HCT116 (cell line): ENCODE data around the gene CCDC9B. TPM values are rescaled to one million over a fixed set of nuclear protein-coding genes. Genes with fewer than 3 reads are reported as not detected.

Experiments
- ATAC-seq: fragments of 200-7000 bp; cut with Tn5 transposase; 2 replicates; pipeline ENCODE4 v1.9.1; 2020; ENCODE audit warnings: mild to moderate bottlenecking, moderate library complexity
- BruUV-seq: library from RNA; stranded (reverse); fragments of 400-500 nt; replicated peaks from 2 replicates; lab custom pipeline; 2021; lab: Mats Ljungman, UMichigan
- CTCF ChIA-PET: fragments of 300-600 bp; sonication (Branson Sonifier 250); formaldehyde crosslinking; loops from one replicate; lab custom pipeline; 2021; ENCODE audit warnings: antibody characterized with exemption; lab: Charles Lee
- POLR2A ChIA-PET: fragments of 300-600, 350-600 bp; sonication (Branson Sonifier 250); formaldehyde crosslinking; loops from one replicate; lab custom pipeline; 2021; ENCODE audit warnings: antibody characterized with exemption; lab: Charles Lee
- RAD21 ChIA-PET, 2 experiments: fragments of 300-600 bp; sonication (Branson Sonifier 250); formaldehyde crosslinking; loops; one replicate each; lab custom pipeline; 2023; ENCODE audit warnings: low total read pairs in 2 of 2; ENCODE audit not compliant: uncharacterized antibody in 2 of 2, unreplicated experiment in 2 of 2, low non-redundant PET in 1 of 2; lab: Charles Lee
- DNase-seq: peaks from one replicate; pipeline ENCODE4 v3.0.0-alpha.2; 2010; ENCODE audit warnings: low read depth, low spot score
- H2AFZ ChIP-seq: fragments of 200-600 bp; shearing (Covaris generic), sonication (generic); 2 replicates; pipeline ENCODE4 v1.6.1; 2017; ENCODE audit warnings: low read depth, mixed run types, mixed read lengths, antibody characterized with exemption, low read length; ENCODE audit not compliant: poor library complexity, severe bottlenecking
- H3K27ac ChIP-seq: 2 replicates; pipeline ENCODE4 v1.5.1; 2012; ENCODE audit warnings: low read depth, low read length
- H3K27me3 ChIP-seq: fragments of 200-600 bp; sonication (generic); 2 replicates; pipeline ENCODE4 v1.6.1; 2016; ENCODE audit warnings: mixed run types, low read length, mixed read lengths; ENCODE audit not compliant: insufficient read depth
- H3K36me3 ChIP-seq, 2 experiments: fragments of 200-500 bp in 1 of 2; fragments of 200-600 bp in 1 of 2; sonication (Bioruptor generic) in 1 of 2; sonication (generic) in 1 of 2; 2 replicates each; pipeline versions ENCODE4 v1.5.1 to v1.6.1; 2014 to 2016; ENCODE audit warnings: low read length in 2 of 2, inconsistent platforms in 1 of 2, mixed read lengths in 1 of 2, mixed run types in 1 of 2; ENCODE audit not compliant: insufficient read depth in 2 of 2, control insufficient read depth in 1 of 2
- H3K4me1 ChIP-seq, 2 experiments: fragments of 200-600 bp in 1 of 2; sonication (generic) in 1 of 2; 2 replicates each; pipeline versions ENCODE4 v1.5.1 to v1.6.1; 2012 to 2017; ENCODE audit warnings: low read length in 2 of 2, inconsistent platforms in 1 of 2, mild to moderate bottlenecking in 1 of 2, mixed read lengths in 1 of 2, mixed run types in 1 of 2, moderate library complexity in 1 of 2; ENCODE audit not compliant: insufficient read depth in 2 of 2, control insufficient read depth in 1 of 2
- H3K4me2 ChIP-seq: fragments of 200-600 bp; sonication (generic); 2 replicates; pipeline ENCODE4 v1.6.1; 2017; ENCODE audit warnings: mixed run types, low read length, mixed read lengths
- H3K4me3 ChIP-seq, 2 experiments: fragments of 200-600 bp in 1 of 2; sonication (generic) in 1 of 2; replicated peaks in 1 of 2; 2 replicates each; pipeline ENCODE4 v1.5.1; 2011 to 2016; ENCODE audit warnings: low read length in 2 of 2, control low read depth in 1 of 2, low read depth in 1 of 2, mild to moderate bottlenecking in 1 of 2, mixed read lengths in 1 of 2, mixed run types in 1 of 2
- H3K79me2 ChIP-seq: fragments of 200-600 bp; sonication (generic); 2 replicates; pipeline ENCODE4 v1.6.1; 2017; ENCODE audit warnings: mild to moderate bottlenecking, mixed run types, low read length, moderate library complexity, mixed read lengths; ENCODE audit not compliant: insufficient read depth
- H3K9ac ChIP-seq: fragments of 200-600 bp; sonication (generic); 2 replicates; pipeline ENCODE4 v1.6.1; 2016; ENCODE audit warnings: low read length, mixed read lengths
- H3K9me2 ChIP-seq: fragments of 200-600 bp; sonication (generic), shearing (Covaris generic); 2 replicates; pipeline ENCODE4 v1.6.1; 2017; ENCODE audit warnings: mixed run types, mild to moderate bottlenecking, moderate library complexity; ENCODE audit not compliant: insufficient read depth
- H3K9me3 ChIP-seq, 2 experiments: fragments of 200-500 bp in 1 of 2; fragments of 200-600 bp in 1 of 2; sonication (Bioruptor generic) in 1 of 2; sonication (generic) in 1 of 2; 2 replicates each; pipeline ENCODE4 v1.6.1; 2014 to 2017; ENCODE audit warnings: low read length in 2 of 2, mixed read lengths in 2 of 2, inconsistent platforms in 1 of 2, low read depth in 1 of 2, mild to moderate bottlenecking in 1 of 2, mixed run types in 1 of 2, moderate library complexity in 1 of 2; ENCODE audit not compliant: control insufficient read depth in 1 of 2, insufficient read depth in 1 of 2
- H4K20me1 ChIP-seq: fragments of 200-600 bp; sonication (generic), shearing (Covaris generic); 2 replicates; pipeline ENCODE4 v1.6.1; 2017; ENCODE audit warnings: mixed run types, mild to moderate bottlenecking, moderate library complexity; ENCODE audit not compliant: insufficient read depth
- CEBPB ChIP-seq: IDR thresholded peaks from 2 replicates; pipeline ENCODE4 v1.6.1; 2012; ENCODE audit warnings: low read depth
- ELF1 ChIP-seq: IDR thresholded peaks from 2 replicates; pipeline ENCODE4 v1.6.1; 2012; ENCODE audit warnings: low read depth, borderline replicate concordance
- EZH2 ChIP-seq: fragments of 200-600 bp; sonication (generic); IDR thresholded peaks from 2 replicates; pipeline ENCODE4 v1.6.1; 2017; ENCODE audit warnings: antibody characterized with exemption, mixed run types
- FOSL1 ChIP-seq: IDR thresholded peaks from 2 replicates; pipeline ENCODE4 v1.6.1; 2012; ENCODE audit warnings: low read depth
- POLR2A ChIP-seq: IDR thresholded peaks from 2 replicates; pipeline ENCODE4 v1.7.0; 2011; ENCODE audit warnings: borderline replicate concordance; ENCODE audit not compliant: insufficient read depth, insufficient read length; ENCODE audit errors: extremely low read depth
- RAD21 ChIP-seq: IDR thresholded peaks from 2 replicates; pipeline ENCODE4 v1.6.1; 2012; ENCODE audit warnings: low read depth, mild to moderate bottlenecking
- SIN3A ChIP-seq: IDR thresholded peaks from 2 replicates; pipeline ENCODE4 v1.6.1; 2012; ENCODE audit warnings: low read depth
- SP1 ChIP-seq: IDR thresholded peaks from 2 replicates; pipeline ENCODE4 v1.6.1; 2012; ENCODE audit warnings: low read depth
- SRF ChIP-seq: IDR thresholded peaks from 2 replicates; pipeline ENCODE4 v1.6.1; 2012; ENCODE audit warnings: low read depth
- YY1 ChIP-seq: IDR thresholded peaks from 2 replicates; pipeline ENCODE4 v1.6.1; 2011; ENCODE audit warnings: low read length, low read depth, moderate library complexity, mild to moderate bottlenecking; ENCODE audit not compliant: insufficient replicate concordance; ENCODE audit errors: extremely low read depth
- ZFX ChIP-seq: fragments of 450-650 bp; IDR thresholded peaks from 2 replicates; pipeline ENCODE4 v1.6.1; 2017
- ZNF274 ChIP-seq: fragments of 200-500 bp; sonication (Bioruptor generic); IDR thresholded peaks from 2 replicates; pipeline ENCODE4 v1.6.1; 2014; ENCODE audit warnings: mild to moderate bottlenecking, low read depth, low read length, inconsistent platforms
- intact Hi-C: fragments of 100-400 bp; cut with micrococcal nuclease; formaldehyde crosslinking; loops from 2 replicates; pipeline ENCODE4 v1.10.0; 2022
- total RNA-seq: library from RNA; stranded (reverse); gene quantifications from one replicate; pipeline ENCODE4 v1.2.1, GENCODE V29; 2021; ENCODE audit not compliant: unreplicated experiment
- TF ChIP-seq, protein P1 (sequence below): IDR thresholded peaks from 2 replicates; pipeline ENCODE4 v1.6.1; 2012
- TF ChIP-seq, protein P2 (sequence below), 3 experiments: fragments of 200-600 bp in 1 of 3; sonication (generic) in 1 of 3; IDR thresholded peaks in 2 of 3; conservative IDR thresholded peaks in 1 of 3; 2 replicates each; pipeline ENCODE4 v1.5.1; 2012 to 2017; ENCODE audit warnings: low read depth in 2 of 3, low read length in 2 of 3, antibody characterized with exemption in 1 of 3, borderline replicate concordance in 1 of 3, control low read depth in 1 of 3, mild to moderate bottlenecking in 1 of 3, mixed read lengths in 1 of 3, mixed run types in 1 of 3, moderate library complexity in 1 of 3; ENCODE audit not compliant: insufficient read depth in 1 of 3

The CCDC9B gene
- total RNA-seq, 1 experiment from 2014 or later: 15.6 TPM

DNA sequence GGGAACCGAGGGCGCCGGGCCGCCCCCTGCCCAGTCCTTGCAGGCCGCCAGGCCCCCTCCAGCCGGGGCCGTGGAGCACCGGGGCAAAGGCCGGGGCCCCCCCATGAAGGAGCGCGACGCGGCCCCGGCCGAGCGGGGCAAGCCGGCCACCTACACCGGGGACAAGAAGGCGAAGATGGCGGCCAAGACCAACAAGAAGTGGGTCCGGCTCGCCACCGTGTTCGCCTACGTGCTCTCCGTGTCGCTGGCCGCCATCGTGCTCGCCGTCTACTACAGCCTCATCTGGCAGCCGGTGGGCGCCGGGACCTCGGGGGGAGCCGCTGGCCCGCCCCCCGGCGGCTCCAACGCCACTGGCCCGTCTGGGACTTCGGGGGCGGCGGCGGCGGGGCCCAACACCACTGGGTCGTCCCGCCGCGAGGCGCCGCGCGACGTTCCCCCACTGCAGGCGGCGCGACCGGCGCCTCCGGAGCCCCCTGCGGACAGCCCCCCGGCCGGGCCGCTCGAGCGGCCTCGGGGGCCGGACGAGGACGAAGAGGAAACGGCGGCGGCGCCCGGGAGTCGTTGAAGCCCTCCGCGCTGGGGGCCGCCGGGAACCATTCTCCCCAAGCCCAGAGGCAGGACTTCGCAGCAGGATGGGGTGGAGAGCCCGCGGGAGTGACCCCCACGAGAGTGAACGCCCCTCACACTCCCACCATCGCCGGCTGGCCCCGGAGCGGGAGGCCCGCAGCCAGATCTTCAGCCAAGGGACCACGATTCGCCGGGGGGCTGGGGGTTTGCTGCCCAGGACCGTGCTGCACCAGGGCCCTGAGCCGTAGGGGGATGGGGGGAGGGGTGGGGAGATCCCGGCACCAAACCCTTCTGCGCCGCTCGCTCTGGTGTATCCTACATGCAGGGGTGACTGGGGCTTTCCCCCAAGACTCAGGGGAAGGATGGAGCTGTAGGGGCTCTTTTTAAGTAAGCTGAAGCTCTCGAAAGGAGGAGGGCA lies 16.5 kb downstream of the CCDC9B start:
- DNase-seq: no peak
- POLR2A ChIA-PET: no interaction called here
- intact Hi-C loops: no loop called here

DNA sequence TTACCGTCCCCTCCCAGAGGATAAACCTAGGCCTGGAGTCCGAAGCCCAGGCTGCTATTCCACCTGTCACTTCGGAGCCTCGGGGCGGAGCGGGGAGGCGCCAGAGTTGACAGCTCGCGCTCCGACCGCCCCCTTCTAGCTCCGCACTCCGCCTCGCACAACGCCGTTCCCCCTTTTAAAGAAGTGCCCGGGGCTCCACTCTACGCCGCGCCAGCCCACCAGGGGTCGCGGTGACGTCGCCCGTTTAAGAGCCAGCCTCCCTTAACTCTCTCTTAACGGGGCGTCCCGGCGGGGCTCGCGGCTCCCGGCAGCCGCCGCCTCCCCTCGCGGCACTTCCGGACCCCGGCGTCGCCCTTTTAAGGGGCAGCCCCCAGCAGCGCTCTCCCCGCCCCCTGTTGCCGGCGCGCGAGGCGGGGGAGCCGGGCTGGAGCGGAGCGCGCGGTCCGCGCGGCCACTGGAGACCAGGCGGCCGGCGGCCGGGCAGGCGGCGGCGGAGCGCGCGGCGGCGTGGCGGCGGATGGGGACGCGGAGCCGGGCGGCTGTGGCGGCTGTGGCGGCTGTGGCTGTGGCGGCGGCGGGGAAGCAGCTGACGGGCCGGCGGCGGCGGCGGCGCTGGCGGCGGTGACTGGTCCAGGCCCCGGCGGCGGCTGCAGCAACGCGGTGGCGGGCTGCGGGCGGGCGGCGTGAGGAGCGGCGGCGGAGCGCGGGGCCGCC lies 17.3 kb downstream of the CCDC9B start, which contains the start of gene INAFM2:
Gene INAFM2 (plus strand): TSS at position 454 of the 714 bp plus-strand sequence. CDS start 364 bp downstream, outside the sequence.
- DNase-seq (peak; percentile 81), ATAC-seq (peak; percentile 92)
- Histone ChIP-seq H3K79me2 (no peaks in the 10 kb centered on the region), H3K9me2 (no peaks in the 10 kb centered on the region), H3K36me3 (no peaks in the 10 kb centered on the region), H3K4me1 (peaks cover 4 to 18% of the 10 kb centered on the region in 2 experiments; a peak in 3 of 4 replicates), H3K4me2 (peak within 1 kb of the TSS; percentile 72), H4K20me1 (no peaks in the 10 kb centered on the region), H3K27me3 (no peaks in the 10 kb centered on the region), H3K4me3 (peak within 1 kb of the TSS; percentile 47 to 58), H2AFZ (no peak within 1 kb of the TSS), H3K9ac (peak within 1 kb of the TSS; percentile 46; the same call in 1 of the 2 replicates), H3K9me3 (no peaks in the 10 kb centered on the region), H3K27ac (peak within 1 kb of the TSS; percentile 39; the same call in 1 of the 2 replicates)
- CTCF ChIA-PET: interaction anchor here (0.6 to 5.3 kb wide), 9 partner anchors 12 to 106 kb away, joined by 3 to 44 read pairs (median 5); partner anchors contain the start of genes CCDC9B and PLCB2
- intact Hi-C loops: no loop called here
- POLR2A ChIA-PET: interaction anchor here (1.5 kb wide), 1 partner anchor 16 kb away, joined by 11 read pairs; the partner anchor contains the start of gene CCDC9B
- RAD21 ChIA-PET: interaction anchor here in 1 of 2 experiments (1.0 to 1.4 kb wide), 2 partner anchors 15 to 44 kb away, joined by 3 read pairs; no protein-coding TSS in a partner anchor
- no TSS peak for BruUV-seq
- TF ChIP-seq CEBPB: no peak
- TF ChIP-seq ZFX: peak; percentile 51
- no peak for TF ChIP-seq RAD21
- peak; percentile 67 for TF ChIP-seq ELF1
- TF ChIP-seq SP1: peak; percentile 90
- no peak for TF ChIP-seq FOSL1
- TF ChIP-seq, protein P1, sequence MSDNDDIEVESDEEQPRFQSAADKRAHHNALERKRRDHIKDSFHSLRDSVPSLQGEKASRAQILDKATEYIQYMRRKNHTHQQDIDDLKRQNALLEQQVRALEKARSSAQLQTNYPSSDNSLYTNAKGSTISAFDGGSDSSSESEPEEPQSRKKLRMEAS: peak; percentile 90
- TF ChIP-seq, protein P2, sequence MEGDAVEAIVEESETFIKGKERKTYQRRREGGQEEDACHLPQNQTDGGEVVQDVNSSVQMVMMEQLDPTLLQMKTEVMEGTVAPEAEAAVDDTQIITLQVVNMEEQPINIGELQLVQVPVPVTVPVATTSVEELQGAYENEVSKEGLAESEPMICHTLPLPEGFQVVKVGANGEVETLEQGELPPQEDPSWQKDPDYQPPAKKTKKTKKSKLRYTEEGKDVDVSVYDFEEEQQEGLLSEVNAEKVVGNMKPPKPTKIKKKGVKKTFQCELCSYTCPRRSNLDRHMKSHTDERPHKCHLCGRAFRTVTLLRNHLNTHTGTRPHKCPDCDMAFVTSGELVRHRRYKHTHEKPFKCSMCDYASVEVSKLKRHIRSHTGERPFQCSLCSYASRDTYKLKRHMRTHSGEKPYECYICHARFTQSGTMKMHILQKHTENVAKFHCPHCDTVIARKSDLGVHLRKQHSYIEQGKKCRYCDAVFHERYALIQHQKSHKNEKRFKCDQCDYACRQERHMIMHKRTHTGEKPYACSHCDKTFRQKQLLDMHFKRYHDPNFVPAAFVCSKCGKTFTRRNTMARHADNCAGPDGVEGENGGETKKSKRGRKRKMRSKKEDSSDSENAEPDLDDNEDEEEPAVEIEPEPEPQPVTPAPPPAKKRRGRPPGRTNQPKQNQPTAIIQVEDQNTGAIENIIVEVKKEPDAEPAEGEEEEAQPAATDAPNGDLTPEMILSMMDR (IDR thresholded peaks at IDR 0.05 in 2 of 3, conservative IDR thresholded peaks at IDR 0.05 in 1 of 3; ENCODE audit: borderline replicate concordance in 1 of 3, insufficient read depth in 1 of 3, low read depth in 2 of 3, low read length in 2 of 3): peak in 2 of 3 experiments; percentile 27 to 45; a peak in 4 of 6 replicates
- TF ChIP-seq SIN3A: peak; percentile 60; the same call in 1 of the 2 replicates
- peak; percentile 72 for TF ChIP-seq SRF

More for the DNA sequence above, 16.5 kb downstream of the CCDC9B start:
- H3K79me2 ChIP-seq: no peaks in the 10 kb centered on the region
- peak overlapping the region; percentile 47 to 58 for H3K4me3 ChIP-seq
- H3K9me2 ChIP-seq: no peaks in the 10 kb centered on the region
- ChIA-PET RAD21 (no interaction called here), CTCF (interaction anchor here (5.3 to 5.9 kb wide), 2 partner anchors 15 kb away, joined by 44 to 55 read pairs; partner anchors contain the start of gene CCDC9B)
- H3K36me3 ChIP-seq: no peaks in the 10 kb centered on the region
- H2AFZ ChIP-seq: no peak overlapping the region
- H3K9me3 ChIP-seq: no peaks in the 10 kb centered on the region
- no peaks in the 10 kb centered on the region for H3K27me3 ChIP-seq
- H3K9ac ChIP-seq: peak overlapping the region; percentile 46; the same call in 1 of the 2 replicates
- TF ChIP-seq EZH2: no peak
- TF ChIP-seq ZNF274: no peak
- no peak for TF ChIP-seq YY1
- no peak for TF ChIP-seq POLR2A
- no peak for TF ChIP-seq CEBPB
- no peak for TF ChIP-seq ELF1
- ATAC-seq: peak; percentile 7
- BruUV-seq: no TSS peak
- peak overlapping the region; percentile 39; the same call in 1 of the 2 replicates for H3K27ac ChIP-seq
- H3K4me2 ChIP-seq: peak overlapping the region; percentile 70
- H3K4me1 ChIP-seq: peaks cover 4 to 18% of the 10 kb centered on the region in 2 experiments; a peak in 3 of 4 replicates
- H4K20me1 ChIP-seq: no peaks in the 10 kb centered on the region
